ENCODE data around the gene MYOD1.

The MYOD1 gene

GRCh38 chr11:17719028-17719937 is at the start of gene MYOD1:
Gene MYOD1 (plus strand): TSS chr11:17719571. CDS start chr11:17719783, 212 bp downstream.
- Mint-ChIP-seq H3K27ac (no peak within 1 kb of the TSS), H3K36me3 (ENCODE audit: low read depth) (no peaks in the 10 kb centered on the region), H3K4me1 (ENCODE audit: low read depth) (no peaks in the 10 kb centered on the region), H3K4me3 (no peak within 1 kb of the TSS), H3K9me3 (no peaks in the 10 kb centered on the region), H3K27me3 (ENCODE audit: low read depth) (peaks cover 48% of the 10 kb centered on the region)
- DNase-seq (ENCODE audit: low spot score) = no peak

GRCh38 chr11:17672469-17672868 is 46.9 kb upstream of the MYOD1 start:
- H3K27ac Mint-ChIP-seq = no peak overlapping the region
- DNase-seq (ENCODE audit: low spot score) = no peak

GRCh38 chr11:17673951-17674350 is 45.4 kb upstream of the MYOD1 start:
- Mint-ChIP-seq H3K27me3 (ENCODE audit: low read depth) (peaks cover 6% of the 10 kb centered on the region), H3K4me1 (ENCODE audit: low read depth) (no peaks in the 10 kb centered on the region), H3K36me3 (ENCODE audit: low read depth) (no peaks in the 10 kb centered on the region), H3K9me3 (no peaks in the 10 kb centered on the region), H3K27ac (no peak overlapping the region), H3K4me3 (no peak overlapping the region)
- no peak for DNase-seq (ENCODE audit: low spot score)

More at GRCh38 chr11:17672469-17672868, 46.9 kb upstream of the MYOD1 start:
- Mint-ChIP-seq H3K4me1 (ENCODE audit: low read depth) (no peaks in the 10 kb centered on the region), H3K9me3 (no peaks in the 10 kb centered on the region), H3K27me3 (ENCODE audit: low read depth) (peaks cover 8% of the 10 kb centered on the region), H3K4me3 (no peak overlapping the region), H3K36me3 (ENCODE audit: low read depth) (no peaks in the 10 kb centered on the region)

- Mint-ChIP-seq H3K9me3 (no peaks in the 10 kb centered on the region), H3K27ac (no peak overlapping the region), H3K4me1 (ENCODE audit: low read depth) (no peaks in the 10 kb centered on the region), H3K4me3 (no peak overlapping the region), H3K27me3 (ENCODE audit: low read depth) (no peaks in the 10 kb centered on the region), H3K36me3 (ENCODE audit: low read depth) (no peaks in the 10 kb centered on the region)
- no peak for DNase-seq (ENCODE audit: low spot score)
These were observed 36.5 kb upstream of the MYOD1 start for GRCh38 chr11:17682848-17683247.

GRCh38 chr11:17683377-17684161 is 35.8 kb upstream of the MYOD1 start:
- H3K27ac Mint-ChIP-seq = no peak overlapping the region
- no peaks in the 10 kb centered on the region for H3K36me3 Mint-ChIP-seq (ENCODE audit: low read depth)
- H3K4me3 Mint-ChIP-seq = no peak overlapping the region
- no peaks in the 10 kb centered on the region for H3K9me3 Mint-ChIP-seq
- no peak for DNase-seq (ENCODE audit: low spot score)
- no peaks in the 10 kb centered on the region for H3K4me1 Mint-ChIP-seq (ENCODE audit: low read depth)
- no peaks in the 10 kb centered on the region for H3K27me3 Mint-ChIP-seq (ENCODE audit: low read depth)

- Mint-ChIP-seq H3K36me3 (ENCODE audit: low read depth) (no peaks in the 10 kb centered on the region), H3K4me1 (ENCODE audit: low read depth) (no peaks in the 10 kb centered on the region), H3K27ac (no peak overlapping the region), H3K27me3 (ENCODE audit: low read depth) (no peaks in the 10 kb centered on the region), H3K4me3 (no peak overlapping the region), H3K9me3 (no peaks in the 10 kb centered on the region)
- no peak for DNase-seq (ENCODE audit: low spot score)
These were observed 34.8 kb upstream of the MYOD1 start for GRCh38 chr11:17684550-17684949.

GRCh38 chr11:17686231-17686980 is 33.0 kb upstream of the MYOD1 start:
- no peak for DNase-seq (ENCODE audit: low spot score)
- no peak overlapping the region for H3K27ac Mint-ChIP-seq

GRCh38 chr11:17687946-17688670 is 31.3 kb upstream of the MYOD1 start:
- Mint-ChIP-seq H3K27me3 (ENCODE audit: low read depth) (no peaks in the 10 kb centered on the region), H3K36me3 (ENCODE audit: low read depth) (no peaks in the 10 kb centered on the region), H3K27ac (no peak overlapping the region), H3K4me3 (no peak overlapping the region), H3K4me1 (ENCODE audit: low read depth) (no peaks in the 10 kb centered on the region), H3K9me3 (no peaks in the 10 kb centered on the region)
- no peak for DNase-seq (ENCODE audit: low spot score)

More at GRCh38 chr11:17686231-17686980, 33.0 kb upstream of the MYOD1 start:
- no peaks in the 10 kb centered on the region for H3K27me3 Mint-ChIP-seq (ENCODE audit: low read depth)
- no peaks in the 10 kb centered on the region for H3K36me3 Mint-ChIP-seq (ENCODE audit: low read depth)
- H3K4me3 Mint-ChIP-seq = no peak overlapping the region
- H3K9me3 Mint-ChIP-seq = no peaks in the 10 kb centered on the region
- no peaks in the 10 kb centered on the region for H3K4me1 Mint-ChIP-seq (ENCODE audit: low read depth)

GRCh38 chr11:17691550-17691949 is 27.8 kb upstream of the MYOD1 start:
- no peak for DNase-seq (ENCODE audit: low spot score)
- H3K4me1 Mint-ChIP-seq (ENCODE audit: low read depth) = no peaks in the 10 kb centered on the region
- no peaks in the 10 kb centered on the region for H3K36me3 Mint-ChIP-seq (ENCODE audit: low read depth)
- no peak overlapping the region for H3K27ac Mint-ChIP-seq
- H3K27me3 Mint-ChIP-seq (ENCODE audit: low read depth) = peaks cover 27% of the 10 kb centered on the region
- H3K4me3 Mint-ChIP-seq = no peak overlapping the region
- no peaks in the 10 kb centered on the region for H3K9me3 Mint-ChIP-seq

- no peaks in the 10 kb centered on the region for H3K4me1 Mint-ChIP-seq (ENCODE audit: low read depth)
- H3K9me3 Mint-ChIP-seq = no peaks in the 10 kb centered on the region
- no peak for DNase-seq (ENCODE audit: low spot score)
- H3K27me3 Mint-ChIP-seq (ENCODE audit: low read depth) = peaks cover 32% of the 10 kb centered on the region
- no peak overlapping the region for H3K27ac Mint-ChIP-seq
- H3K4me3 Mint-ChIP-seq = no peak overlapping the region
- H3K36me3 Mint-ChIP-seq (ENCODE audit: low read depth) = no peaks in the 10 kb centered on the region
These were observed 27.4 kb upstream of the MYOD1 start for GRCh38 chr11:17691976-17692375.

GRCh38 chr11:17692931-17693330 is 26.4 kb upstream of the MYOD1 start:
- Mint-ChIP-seq H3K36me3 (ENCODE audit: low read depth) (no peaks in the 10 kb centered on the region), H3K4me3 (no peak overlapping the region), H3K9me3 (no peaks in the 10 kb centered on the region), H3K27me3 (ENCODE audit: low read depth) (peaks cover 39% of the 10 kb centered on the region), H3K27ac (no peak overlapping the region), H3K4me1 (ENCODE audit: low read depth) (no peaks in the 10 kb centered on the region)
- no peak for DNase-seq (ENCODE audit: low spot score)

GRCh38 chr11:17693531-17693930 is 25.8 kb upstream of the MYOD1 start:
- H3K9me3 Mint-ChIP-seq = no peaks in the 10 kb centered on the region
- no peaks in the 10 kb centered on the region for H3K36me3 Mint-ChIP-seq (ENCODE audit: low read depth)
- no peaks in the 10 kb centered on the region for H3K4me1 Mint-ChIP-seq (ENCODE audit: low read depth)
- H3K27me3 Mint-ChIP-seq (ENCODE audit: low read depth) = peaks cover 44% of the 10 kb centered on the region
- H3K4me3 Mint-ChIP-seq = no peak overlapping the region
- DNase-seq (ENCODE audit: low spot score) = no peak
- no peak overlapping the region for H3K27ac Mint-ChIP-seq

- H3K4me3 Mint-ChIP-seq = no peak overlapping the region
- no peaks in the 10 kb centered on the region for H3K4me1 Mint-ChIP-seq (ENCODE audit: low read depth)
- no peaks in the 10 kb centered on the region for H3K36me3 Mint-ChIP-seq (ENCODE audit: low read depth)
- H3K9me3 Mint-ChIP-seq = no peaks in the 10 kb centered on the region
- no peak for DNase-seq (ENCODE audit: low spot score)
- peaks cover 46% of the 10 kb centered on the region for H3K27me3 Mint-ChIP-seq (ENCODE audit: low read depth)
- H3K27ac Mint-ChIP-seq = no peak overlapping the region
These were observed 24.8 kb upstream of the MYOD1 start for GRCh38 chr11:17694494-17695110.
